Loucy (cell line): ENCODE results near the gene TMEM147.
A peak's percentile ranks its signal among the peaks of the same experiment; 100 is the strongest.

Experiments
- H2AFZ ChIP-seq: fragments of 200-600 bp; sonication (generic); 2 replicates; pipeline ENCODE4 v1.6.0; 2016; ENCODE audit warnings: antibody characterized with exemption, mild to moderate bottlenecking, low read length, moderate library complexity
- H3F3A ChIP-seq: fragments of 200-600 bp; 2 replicates; pipeline ENCODE4 v1.6.0; 2016; ENCODE audit warnings: antibody characterized with exemption, low read depth, mild to moderate bottlenecking
- H3K27me3 ChIP-seq: fragments of 200-600 bp; sonication (generic); 2 replicates; pipeline ENCODE4 v1.6.1; 2014; ENCODE audit warnings: low read length, mild to moderate bottlenecking; ENCODE audit not compliant: insufficient read depth, poor library complexity, severe bottlenecking
- H3K36me3 ChIP-seq: fragments of 200-600 bp; sonication (generic); 2 replicates; pipeline ENCODE4 v1.6.1; 2016; ENCODE audit warnings: low read length; ENCODE audit not compliant: insufficient read depth
- H3K4me1 ChIP-seq: fragments of 200-600 bp; sonication (generic); 2 replicates; pipeline ENCODE4 v1.5.1; 2014; ENCODE audit warnings: low read length, mild to moderate bottlenecking; ENCODE audit not compliant: insufficient read depth, poor library complexity, severe bottlenecking
- H3K4me2 ChIP-seq: fragments of 200-600 bp; sonication (generic); 2 replicates; pipeline ENCODE4 v1.6.0; 2014; ENCODE audit warnings: antibody characterized with exemption, low read length, low read depth, mild to moderate bottlenecking; ENCODE audit not compliant: poor library complexity, severe bottlenecking
- H3K4me3 ChIP-seq: fragments of 200-600 bp; sonication (generic); 2 replicates; pipeline ENCODE4 v1.5.1; 2014; ENCODE audit warnings: low read length, mild to moderate bottlenecking, mixed read lengths; ENCODE audit not compliant: poor library complexity, severe bottlenecking
- H3K79me2 ChIP-seq: fragments of 200-600 bp; sonication (generic); 2 replicates; pipeline ENCODE4 v1.6.1; 2014; ENCODE audit warnings: low read length; ENCODE audit not compliant: insufficient read depth
- H3K9ac ChIP-seq: fragments of 200-600 bp; sonication (generic); 2 replicates; pipeline ENCODE4 v1.6.0; 2014; ENCODE audit warnings: mild to moderate bottlenecking, low read depth, low read length, moderate library complexity; ENCODE audit not compliant: poor library complexity, severe bottlenecking
- H3K9me2 ChIP-seq: fragments of 200-600 bp; sonication (generic); replicated peaks from 2 replicates; pipeline ENCODE4 v1.6.1; 2016; ENCODE audit warnings: low read depth, low read length, mixed read lengths
- H3K9me3 ChIP-seq: fragments of 200-600 bp; sonication (generic); 2 replicates; pipeline ENCODE4 v1.6.1; 2014; ENCODE audit warnings: mild to moderate bottlenecking, antibody characterized with exemption, low read length, low read depth; ENCODE audit not compliant: insufficient read depth
- H4K20me1 ChIP-seq: fragments of 200-600 bp; sonication (generic); 2 replicates; pipeline ENCODE4 v1.6.0; 2014; ENCODE audit warnings: antibody characterized with exemption, low read length, mild to moderate bottlenecking; ENCODE audit not compliant: insufficient read depth, poor library complexity, severe bottlenecking
- CTCF ChIP-seq: fragments of 200-600 bp; sonication (generic); conservative IDR thresholded peaks from 2 replicates; pipeline ENCODE4 v1.5.1; 2014; ENCODE audit warnings: mild to moderate bottlenecking, antibody characterized with exemption, low read length
- EZH2phosphoT487 ChIP-seq: fragments of 200-600 bp; IDR thresholded peaks from 2 replicates; pipeline ENCODE4 v1.6.1; 2018; ENCODE audit warnings: antibody characterized with exemption, mild to moderate bottlenecking, moderate library complexity, borderline replicate concordance

Gene TMEM147, protein sequence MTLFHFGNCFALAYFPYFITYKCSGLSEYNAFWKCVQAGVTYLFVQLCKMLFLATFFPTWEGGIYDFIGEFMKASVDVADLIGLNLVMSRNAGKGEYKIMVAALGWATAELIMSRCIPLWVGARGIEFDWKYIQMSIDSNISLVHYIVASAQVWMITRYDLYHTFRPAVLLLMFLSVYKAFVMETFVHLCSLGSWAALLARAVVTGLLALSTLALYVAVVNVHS

DNA sequence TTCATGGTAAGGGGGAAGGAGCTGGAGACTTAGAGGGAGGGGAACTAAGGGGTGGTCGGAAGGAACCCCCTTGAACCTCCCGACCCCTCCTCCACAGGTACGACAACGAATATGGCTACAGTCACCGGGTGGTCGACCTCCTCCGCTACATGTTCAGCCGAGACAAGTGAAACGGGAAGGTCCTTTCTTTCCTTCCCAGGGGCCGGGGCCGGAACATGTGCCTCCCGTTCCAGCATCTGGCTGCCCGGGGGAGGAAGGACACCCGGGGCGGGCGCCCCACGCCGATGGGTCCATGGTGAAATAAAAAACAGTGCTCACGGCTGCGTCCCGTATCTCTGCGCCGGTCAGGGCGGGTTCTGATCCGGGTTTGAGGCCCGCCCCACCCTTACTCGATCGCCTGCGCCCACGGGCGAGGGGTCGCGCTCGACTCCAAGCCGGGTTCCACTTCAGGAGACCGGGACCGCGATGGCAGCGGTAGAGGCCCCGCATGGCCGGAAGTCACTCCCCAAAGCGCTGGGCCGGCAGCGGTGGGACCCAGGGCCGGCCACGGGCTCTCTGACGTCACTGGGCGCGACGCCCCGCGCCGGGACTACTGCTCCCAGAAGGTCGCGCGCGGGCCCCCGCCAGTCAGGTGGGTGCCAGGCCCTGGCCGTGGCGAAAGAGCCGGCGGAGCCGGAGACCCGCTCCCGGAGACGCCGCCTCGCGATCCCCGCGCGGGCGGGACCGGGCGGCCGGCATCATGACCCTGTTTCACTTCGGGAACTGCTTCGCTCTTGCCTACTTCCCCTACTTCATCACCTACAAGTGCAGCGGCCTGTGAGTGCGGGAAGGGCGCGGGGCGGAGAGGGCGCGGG, at the start of gene TMEM147:
TMEM147 (plus strand) TSS at position 626 of the 854 bp plus-strand sequence; CDS start at position 740, 114 bp downstream.
- Histone ChIP-seq H3K9me2 (no peaks in the 10 kb centered on the region), H3K27me3 (no peaks in the 10 kb centered on the region), H3K9ac (peak within 1 kb of the TSS; percentile 99), H3K4me3 (peak within 1 kb of the TSS; percentile 99), H3K9me3 (no peaks in the 10 kb centered on the region), H3K4me2 (peak within 1 kb of the TSS; percentile 92), H3K4me1 (peaks cover 29% of the 10 kb centered on the region), H2AFZ (peak within 1 kb of the TSS; percentile 86), H4K20me1 (no peaks in the 10 kb centered on the region), H3K79me2 (peaks cover 40% of the 10 kb centered on the region), H3K36me3 (no peaks in the 10 kb centered on the region), H3F3A (no peaks in the 10 kb centered on the region)
- TF ChIP-seq EZH2phosphoT487 (no peak), CTCF (no peak)

DNA sequence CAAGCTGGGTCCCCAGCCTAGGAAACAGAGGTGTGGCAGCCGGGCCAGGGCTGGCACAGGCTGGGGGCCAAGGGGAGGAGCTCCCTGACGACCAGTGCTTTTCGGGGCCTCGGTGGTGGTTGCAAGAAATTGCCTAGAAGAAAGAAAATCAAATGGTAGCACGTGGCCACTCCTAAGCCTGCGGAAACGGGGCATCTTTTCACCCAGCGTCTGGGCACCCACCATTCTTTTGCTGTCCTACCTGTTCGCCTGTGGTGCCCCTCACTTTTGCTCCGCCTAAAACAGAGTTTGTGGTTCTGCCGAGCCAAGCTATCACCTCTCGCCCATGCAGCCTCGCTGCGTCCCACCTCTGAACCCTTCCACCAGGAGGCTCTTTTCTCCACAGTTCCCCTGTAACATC, 48.0 kb upstream of the TMEM147 start:
- Histone ChIP-seq H3K36me3 (no peaks in the 10 kb centered on the region), H3K4me1 (no peaks in the 10 kb centered on the region), H3K79me2 (no peaks in the 10 kb centered on the region), H3K9ac (no peak overlapping the region), H2AFZ (no peak overlapping the region), H3K4me3 (no peak overlapping the region), H4K20me1 (no peaks in the 10 kb centered on the region), H3K4me2 (no peak overlapping the region), H3K9me2 (no peaks in the 10 kb centered on the region), H3K9me3 (no peaks in the 10 kb centered on the region), H3K27me3 (no peaks in the 10 kb centered on the region), H3F3A (no peaks in the 10 kb centered on the region)
- TF ChIP-seq EZH2phosphoT487 (no peak), CTCF (no peak)

DNA sequence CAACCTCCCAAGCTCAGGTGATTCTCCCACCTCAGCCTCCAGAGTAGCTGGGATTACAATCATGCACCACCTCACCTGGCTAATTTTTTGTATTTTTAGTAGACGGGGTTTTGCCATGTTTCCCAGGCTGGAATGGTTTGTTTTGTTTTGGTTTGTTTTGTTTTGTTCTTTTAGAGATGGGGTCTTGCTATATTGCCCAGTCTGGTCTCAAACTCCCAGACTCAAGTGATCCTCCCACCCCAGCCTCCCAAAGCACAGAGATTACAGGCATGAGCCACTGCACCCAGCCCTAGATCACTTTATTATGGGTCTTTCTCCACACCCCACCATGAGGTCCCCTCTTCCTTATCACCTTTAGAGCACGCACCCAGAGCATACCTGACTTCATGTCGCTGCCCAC, 47.2 kb upstream of the TMEM147 start:
- H3K36me3 ChIP-seq: no peaks in the 10 kb centered on the region
- no peaks in the 10 kb centered on the region for H3F3A ChIP-seq
- H3K79me2 ChIP-seq: no peaks in the 10 kb centered on the region
- H3K27me3 ChIP-seq: no peaks in the 10 kb centered on the region
- H3K4me3 ChIP-seq: no peak overlapping the region
- H3K9ac ChIP-seq: no peak overlapping the region
- H3K9me3 ChIP-seq: no peaks in the 10 kb centered on the region
- TF ChIP-seq EZH2phosphoT487: no peak
- TF ChIP-seq CTCF: no peak
- no peaks in the 10 kb centered on the region for H3K4me1 ChIP-seq
- no peaks in the 10 kb centered on the region for H3K9me2 ChIP-seq
- H3K4me2 ChIP-seq: no peak overlapping the region
- no peak overlapping the region for H2AFZ ChIP-seq
- H4K20me1 ChIP-seq: no peaks in the 10 kb centered on the region
